Stomach (tissue), 9 donors: Measurements from ENCODE around the gene KHDC3L. TPM values are rescaled to one million over a fixed set of nuclear protein-coding genes. Genes with fewer than 3 reads are reported as not detected.

ENCODE experiments used
- DNase-seq, 2 donors: peaks; one replicate each; pipeline versions ENCODE4 v3.0.0 to v3.0.0-alpha.2; 2013 to 2019
- H3K27ac ChIP-seq, 5 donors: fragments of 200-600 bp in 4 of 5; sonication (generic) in 4 of 5; one replicate each; pipeline ENCODE4 v1.5.1; 2013 to 2019; ENCODE audit warnings: mild to moderate bottlenecking in 1 of 5, moderate library complexity in 1 of 5
- H3K27me3 ChIP-seq, 3 donors: fragments of 200-600 bp; sonication (generic); one replicate each; pipeline ENCODE4 v1.5.1; 2017 to 2019; ENCODE audit warnings: mixed run types in 1 of 3
- H3K36me3 ChIP-seq, 4 donors: fragments of 200-600 bp; sonication (generic); 1 replicate in 3 of 4; 2 replicates in 1 of 4; pipeline ENCODE4 v1.5.1; 2016 to 2019
- H3K4me1 ChIP-seq, 4 donors: fragments of 200-600 bp; sonication (generic); one replicate each; pipeline ENCODE4 v1.5.1; 2016 to 2019
- H3K4me3 ChIP-seq, 4 donors: fragments of 200-600 bp; sonication (generic) in 3 of 4; one replicate each; pipeline ENCODE4 v1.5.1; 2016 to 2019; ENCODE audit warnings: mild to moderate bottlenecking in 1 of 4
- H3K9me3 ChIP-seq, 4 donors: fragments of 200-600 bp; sonication (generic); one replicate each; pipeline ENCODE4 v1.5.1; 2016 to 2019
- CTCF ChIP-seq, 7 experiments: fragments of 450-650 bp in 4 of 7; fragments of 200-600 bp in 3 of 7; sonication (generic) in 3 of 7; IDR thresholded peaks; one replicate each; pipeline ENCODE4 v1.5.1; 2016 to 2019; ENCODE audit warnings: antibody characterized with exemption in 7 of 7, control low read depth in 2 of 7, mild to moderate bottlenecking in 1 of 7
- EP300 ChIP-seq: sonication (generic); formaldehyde crosslinking; IDR thresholded peaks from one replicate; pipeline ENCODE4 v1.6.1; 2017; ENCODE audit warnings: antibody characterized with exemption
- POLR2A ChIP-seq, 4 donors: fragments of 450-650 bp; IDR thresholded peaks; one replicate each; pipeline ENCODE4 v1.6.1; 2016; ENCODE audit warnings: antibody characterized with exemption in 4 of 4, control low read depth in 2 of 4, mild to moderate bottlenecking in 1 of 4, moderate library complexity in 1 of 4
- POLR2AphosphoS5 ChIP-seq, 3 donors: sonication (generic); formaldehyde crosslinking; IDR thresholded peaks; one replicate each; pipeline ENCODE4 v1.6.1; 2016; ENCODE audit warnings: antibody characterized with exemption in 3 of 3
- WGBS, 5 donors: extraction: QIAGEN DNeasy Blood & Tissue Kit in 3 of 5; methylation state at CpG; one replicate each; pipeline versions ENCODE4 v1.1.5 to v1.1.7; 2013 to 2018; 5-methylcytosine and 5-hydroxymethylcytosine counted together
- intact Hi-C: fragments of 100-400 bp; cut with DNase I; formaldehyde crosslinking; loops from one replicate; pipeline ENCODE4 v1.15.1; 2023; ENCODE audit warnings: low total_unique reads
- polyA plus RNA-seq, 3 donors: library from polyadenylated mRNA; stranded (reverse); fragments of 200-250 nt; gene quantifications; one replicate each; pipeline ENCODE4 v1.2.3, GENCODE V29; 2013
- small RNA-seq, 4 donors: library from RNA; depleted of rRNA; stranded (forward); fragments of <200 nt; gene quantifications; one replicate each; pipeline ENCODE3, GENCODE V24; 2016
- total RNA-seq, 5 donors: library from RNA; depleted of rRNA; stranded (reverse); fragments of >200 nt; gene quantifications; one replicate each; pipeline versions ENCODE4 v1.1.0 to v1.2.3, GENCODE V29; 2014 to 2016
- donor health status: healthy with polysubstance abuse.
- donor health status: Bipolar disorder and iron deficiency.
- donor health status: healthy.

The KHDC3L gene
- total and polyA plus RNA-seq, 8 donors: not detected

- DNase-seq: no peak
- H3K9me3 ChIP-seq: no peaks in the 10 kb centered on the region
- H3K36me3 ChIP-seq: no peaks in the 10 kb centered on the region
- H3K4me3 ChIP-seq: no peak overlapping the region
- no peaks in the 10 kb centered on the region for H3K27me3 ChIP-seq
- TF ChIP-seq POLR2AphosphoS5 (IDR thresholded peaks at IDR 0.05) (no peak), POLR2A (IDR thresholded peaks at IDR 0.05) (no peak), CTCF (IDR thresholded peaks at IDR 0.05) (no peak), EP300 (no peak)
- intact Hi-C loops: no loop called here
- H3K27ac ChIP-seq: no peak overlapping the region
- no peaks in the 10 kb centered on the region for H3K4me1 ChIP-seq
- 94 to 97% (median 96%) methylated on average over 10 of the region's 10 CpGs for WGBS, 5 donors
These were observed 33.4 kb downstream of the KHDC3L start for GRCh38 chr6:73395875-73396274.

- no peaks in the 10 kb centered on the region for H3K9me3 ChIP-seq
- intact Hi-C loops: no loop called here
- TF ChIP-seq EP300: no peak
- TF ChIP-seq POLR2A (IDR thresholded peaks at IDR 0.05): no peak
- TF ChIP-seq POLR2AphosphoS5 (IDR thresholded peaks at IDR 0.05): no peak
- TF ChIP-seq CTCF (IDR thresholded peaks at IDR 0.05): no peak
These were observed 38.2 kb downstream of the KHDC3L start for GRCh38 chr6:73400656-73401055.

GRCh38 chr6:73409395-73409794, 46.9 kb downstream of the KHDC3L start:
- peak in 1 of 2 donors; percentile 17 for DNase-seq
- no peaks in the 10 kb centered on the region for H3K9me3 ChIP-seq
- intact Hi-C loops: no loop called here
- H3K4me3 ChIP-seq: no peak overlapping the region
- H3K4me1 ChIP-seq: no peaks in the 10 kb centered on the region
- H3K36me3 ChIP-seq: no peaks in the 10 kb centered on the region
- 38 to 67% (median 43%) methylated on average over 1 of the region's 1 CpG for WGBS, 5 donors
- H3K27ac ChIP-seq: no peak overlapping the region
- H3K27me3 ChIP-seq: no peaks in the 10 kb centered on the region
- TF ChIP-seq EP300: no peak
- no peak for TF ChIP-seq CTCF (IDR thresholded peaks at IDR 0.05)
- TF ChIP-seq POLR2A (IDR thresholded peaks at IDR 0.05): no peak
- TF ChIP-seq POLR2AphosphoS5 (IDR thresholded peaks at IDR 0.05): no peak

More at GRCh38 chr6:73400656-73401055, 38.2 kb downstream of the KHDC3L start:
- Histone ChIP-seq H3K27ac (no peak overlapping the region), H3K36me3 (no peaks in the 10 kb centered on the region), H3K4me3 (no peak overlapping the region), H3K27me3 (no peaks in the 10 kb centered on the region), H3K4me1 (no peaks in the 10 kb centered on the region)
- DNase-seq: no peak

GRCh38 chr6:73413102-73413501, 50.6 kb downstream of the KHDC3L start:
- Histone ChIP-seq H3K9me3 (no peaks in the 10 kb centered on the region), H3K27me3 (no peaks in the 10 kb centered on the region), H3K36me3 (peaks cover 0 to 3% (median 0%) of the 10 kb centered on the region in 4 donors), H3K4me3 (no peak overlapping the region), H3K27ac (no peak overlapping the region), H3K4me1 (no peaks in the 10 kb centered on the region)
- TF ChIP-seq POLR2A (IDR thresholded peaks at IDR 0.05) (no peak), EP300 (no peak), POLR2AphosphoS5 (IDR thresholded peaks at IDR 0.05) (no peak), CTCF (IDR thresholded peaks at IDR 0.05) (no peak)
- 75 to 98% (median 96%) methylated on average over 3 of the region's 3 CpGs for WGBS, 5 donors
- intact Hi-C loops: no loop called here
- no peak for DNase-seq

Small RNA genes lying within 50 kb of the gene (small RNA-seq; reads per million reads assigned to genes)
- 0 reads per million in 4 donors for gene RPL39P3

Other genes with a start within 250 kb of the KHDC3L start
- not detected for gene KHDC1L, start 137.2 kb upstream of the KHDC3L start, total RNA-seq
- under 1 TPM in 1 of 3 donors, not detected in 2; 0.23 TPM for gene KHDC1L, start 137.2 kb upstream of the KHDC3L start, polyA plus RNA-seq
- 10 to 100 TPM in 1 of 5 donors, 1 to 10 TPM in 3, not detected in 1; 1.8 to 18.7 (median 3.5) TPM for gene KHDC1, start 99.5 kb upstream of the KHDC3L start, total RNA-seq
- gene KHDC1, start 99.5 kb upstream of the KHDC3L start, polyA plus RNA-seq: 1 to 10 TPM in 1 of 3 donors, under 1 TPM in 2; 0.62 to 3.1 (median 0.76) TPM
- not detected for gene DPPA5, start 8.4 kb upstream of the KHDC3L start, total RNA-seq
- not detected for gene DPPA5, start 8.4 kb upstream of the KHDC3L start, polyA plus RNA-seq
- gene OOEP, start 7.2 kb downstream of the KHDC3L start, total RNA-seq: not detected
- under 1 TPM in 1 of 3 donors, not detected in 2; 0.18 TPM for gene OOEP, start 7.2 kb downstream of the KHDC3L start, polyA plus RNA-seq
- 10 to 100 TPM in 2 of 5 donors, 1 to 10 TPM in 2, not detected in 1; 2.7 to 24.9 (median 14.2) TPM for gene DDX43, start 32.2 kb downstream of the KHDC3L start, total RNA-seq
- gene DDX43, start 32.2 kb downstream of the KHDC3L start, polyA plus RNA-seq: under 1 TPM; 0.62 to 0.92 (median 0.68) TPM
- gene CGAS, start 89.6 kb downstream of the KHDC3L start, total RNA-seq: 1 to 10 TPM in 4 of 5 donors, not detected in 1; 1.7 to 8.1 (median 3.9) TPM
- 1 to 10 TPM; 1.8 to 4.3 (median 2.1) TPM for gene CGAS, start 89.6 kb downstream of the KHDC3L start, polyA plus RNA-seq
- 10 to 100 TPM in 4 of 5 donors, 1 to 10 TPM in 1; 3.2 to 53.7 (median 19.1) TPM for gene MTO1, start 99.1 kb downstream of the KHDC3L start, total RNA-seq
- 10 to 100 TPM in 1 of 3 donors, 1 to 10 TPM in 2; 7.8 to 11.6 (median 8.9) TPM for gene MTO1, start 99.1 kb downstream of the KHDC3L start, polyA plus RNA-seq
- over 10,000 TPM in 1 of 5 donors, 1,000 to 10,000 TPM in 4; 3,004 to 19,399 (median 6,187) TPM for gene EEF1A1, start 158.4 kb downstream of the KHDC3L start, total RNA-seq
- over 10,000 TPM in 2 of 3 donors, 1,000 to 10,000 TPM in 1; 8,307 to 12,295 (median 10,016) TPM for gene EEF1A1, start 158.4 kb downstream of the KHDC3L start, polyA plus RNA-seq